ENCODE measurements around the gene PSPH. TPM values are rescaled to one million over a fixed set of nuclear protein-coding genes. Genes with fewer than 3 reads are reported as not detected.
"Not testable (repeated sequence)": the region's sequence is repeated elsewhere in the genome, so short reads cannot be mapped to it uniquely, and the experiment has no call there.

The PSPH gene
- total RNA-seq, 1 donor from 2014 or later: 11.7 TPM

DNA sequence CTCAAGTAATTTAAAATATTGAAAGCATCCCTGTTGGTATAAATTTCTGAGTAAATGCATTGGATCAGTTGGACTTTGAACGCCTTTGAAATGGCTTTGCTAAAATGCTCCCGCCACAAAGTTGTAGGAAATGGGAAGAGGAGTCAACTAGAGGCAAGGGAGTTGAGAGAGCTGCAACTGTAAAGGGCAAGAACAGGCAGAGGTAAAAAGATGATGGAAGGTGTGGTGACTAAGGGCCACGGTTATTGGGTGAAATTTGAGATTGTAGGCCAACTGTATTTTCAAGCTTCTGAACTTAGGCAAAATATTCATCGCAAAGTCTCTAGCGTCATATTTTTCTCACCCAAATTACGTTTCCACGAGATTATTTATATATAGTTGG is 12.2 kb upstream of the PSPH start:
- intact Hi-C loops (cut with micrococcal nuclease): loop anchor here (10.0 kb wide), 1 partner anchor 629 kb away; no protein-coding TSS in a partner anchor

- intact Hi-C loops (cut with micrococcal nuclease): loop anchor here (10.0 kb wide), 1 partner anchor 628 kb away; no protein-coding TSS in a partner anchor
These were observed 11.1 kb upstream of the PSPH start for GRCh38 chr7:56062382-56062781.

GRCh38 chr7:56053993-56054392 is 2.7 kb upstream of the PSPH start:
- intact Hi-C loops (cut with micrococcal nuclease): loop anchor here (5.0 kb wide), 1 partner anchor 482 kb away; the partner anchor contains the start of gene VOPP1

- intact Hi-C loops (cut with micrococcal nuclease): loop anchor here (5.0 kb wide), 1 partner anchor 481 kb away; the partner anchor contains the start of gene VOPP1
These were observed 2.1 kb upstream of the PSPH start for GRCh38 chr7:56053379-56053778.

GRCh38 chr7:56051053-56051338 is 248 bp downstream of the PSPH start:
- intact Hi-C loops (cut with micrococcal nuclease): loop anchor here (1.0 to 5.0 kb wide), 11 partner anchors 13 to 1292 kb away; partner anchors contain the start of genes CHCHD2, MRPS17, NIPSNAP2 and SEC61G

- intact Hi-C loops (cut with micrococcal nuclease): not testable (repeated sequence)
These were observed 2.5 kb downstream of the PSPH start for GRCh38 chr7:56048763-56049162.

DNA sequence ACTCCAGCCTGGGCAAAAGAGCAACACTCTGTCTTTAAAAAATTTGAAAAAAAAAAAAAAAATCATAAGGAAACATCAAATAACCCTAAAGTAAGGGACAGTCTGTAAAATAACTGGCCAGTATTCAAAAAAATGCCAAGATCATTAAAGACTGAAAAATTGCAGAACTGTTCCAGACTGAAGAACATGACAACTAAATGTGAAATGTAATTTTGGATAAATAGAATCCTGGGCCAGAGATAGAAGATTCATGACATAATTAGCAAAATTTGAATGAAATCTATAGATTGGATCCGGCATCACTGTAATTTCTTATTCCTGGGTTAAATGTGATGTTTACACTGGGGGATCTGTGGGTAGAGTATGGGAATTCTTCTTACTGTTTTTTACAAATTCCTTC is 3.0 kb downstream of the PSPH start:
- intact Hi-C loops (cut with micrococcal nuclease): no loop called here

- intact Hi-C loops (cut with micrococcal nuclease): not testable (repeated sequence)
These were observed 3.7 kb downstream of the PSPH start for GRCh38 chr7:56047446-56048116.

DNA sequence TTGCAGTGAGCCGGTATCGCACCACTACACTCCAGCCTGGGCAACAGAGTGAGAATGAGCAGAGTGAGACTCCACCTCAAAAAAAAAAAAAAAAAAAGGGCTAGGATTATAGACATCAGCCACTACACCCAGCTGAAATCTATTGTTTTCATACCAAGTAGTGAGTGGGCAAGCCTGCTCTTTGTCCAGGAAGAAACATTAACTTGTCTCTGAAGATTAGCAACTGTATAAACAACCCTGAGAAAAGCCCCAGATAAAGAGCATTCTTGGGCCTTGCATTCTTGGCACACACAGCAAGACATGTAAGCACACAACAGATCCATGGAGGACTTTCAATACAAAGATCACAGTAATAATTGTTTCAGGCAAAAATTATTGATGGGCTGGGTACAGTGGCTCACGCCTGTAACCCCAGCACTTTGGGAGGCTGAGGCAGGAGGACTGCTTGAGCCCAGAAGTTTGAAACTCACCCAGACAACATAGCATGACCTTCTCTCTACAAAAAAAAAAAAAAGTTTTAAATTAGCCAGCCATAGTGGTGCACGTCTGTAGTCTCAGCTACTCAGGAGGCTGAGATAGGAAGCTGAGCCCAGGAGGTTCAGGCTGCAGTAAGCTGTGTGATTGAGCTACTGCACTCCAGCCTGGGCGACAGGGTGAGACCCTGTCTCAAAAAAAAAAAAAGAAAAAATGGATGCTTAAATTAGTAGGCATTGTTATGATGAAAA is 4.4 kb downstream of the PSPH start:
- intact Hi-C loops (cut with micrococcal nuclease): no loop called here

- intact Hi-C loops (cut with micrococcal nuclease): not testable (repeated sequence)
These were observed 5.5 kb downstream of the PSPH start for GRCh38 chr7:56045758-56046157.

- intact Hi-C loops (cut with micrococcal nuclease): no loop called here
These were observed 10.5 kb downstream of the PSPH start for GRCh38 chr7:56040730-56041129.

DNA sequence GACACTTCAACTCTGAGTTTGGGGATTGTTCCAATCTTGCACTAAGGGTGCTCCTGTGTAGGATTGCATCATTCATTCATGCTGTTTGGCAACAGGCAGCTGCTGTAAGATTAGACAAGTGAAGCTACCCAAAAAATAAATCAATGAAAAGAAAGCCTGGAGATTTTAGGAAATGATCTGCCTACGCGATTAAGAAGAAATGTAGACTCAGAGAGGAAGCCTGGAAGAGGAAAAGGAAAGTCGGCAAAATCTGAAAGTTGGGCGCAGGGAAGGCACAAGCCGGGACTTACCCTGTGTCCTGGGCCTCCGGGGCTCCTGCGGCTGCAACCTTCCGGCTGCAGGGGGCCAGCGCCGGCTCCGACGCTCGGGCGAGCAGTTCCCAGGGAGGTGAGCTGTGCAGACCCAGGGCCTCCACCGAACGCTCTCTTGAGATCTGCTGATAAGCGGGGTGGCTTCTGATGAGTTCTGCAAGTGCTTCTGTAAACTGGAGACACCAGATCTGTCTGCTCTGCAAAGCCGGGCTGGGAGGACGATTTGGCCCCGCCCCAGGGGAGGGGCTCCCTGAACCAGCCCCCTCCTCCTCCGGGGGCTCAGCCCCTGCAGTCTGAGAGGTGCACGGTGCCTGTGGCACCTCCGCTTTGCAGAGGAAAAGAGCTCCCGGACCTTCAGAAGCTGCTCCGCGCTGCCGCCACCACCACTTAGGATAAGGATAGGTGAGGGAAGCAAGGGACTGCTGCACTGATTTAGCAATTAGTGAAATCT is 17.4 kb downstream of the PSPH start:
- intact Hi-C loops (cut with micrococcal nuclease): loop anchor here (1.0 to 2.0 kb wide), 7 partner anchors 17 to 147 kb away; partner anchors contain the start of genes CCT6A, CHCHD2, MRPS17 and NIPSNAP2

GRCh38 chr7:56032578-56032977 is 18.7 kb downstream of the PSPH start:
- intact Hi-C loops (cut with micrococcal nuclease): not testable (repeated sequence)

DNA sequence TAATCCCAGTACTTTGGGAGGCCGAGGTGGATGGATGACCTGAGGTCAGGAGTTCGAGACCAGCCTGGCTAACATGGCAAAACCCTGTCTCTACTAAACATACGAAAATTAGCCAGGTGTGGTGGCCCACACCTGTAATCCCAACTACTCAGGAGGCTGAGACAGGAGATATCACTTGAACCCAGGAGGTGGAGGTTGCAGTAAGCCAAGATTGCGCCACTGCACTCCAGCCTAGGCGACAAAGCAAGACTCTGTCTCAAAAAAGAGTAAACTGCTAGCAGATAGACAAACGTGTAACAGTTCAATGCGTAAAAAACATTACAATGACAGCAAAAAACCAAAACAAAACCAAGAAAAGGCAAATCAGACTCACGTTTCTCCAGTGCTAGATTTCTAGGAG is 19.7 kb downstream of the PSPH start:
- intact Hi-C loops (cut with micrococcal nuclease): not testable (repeated sequence)

DNA sequence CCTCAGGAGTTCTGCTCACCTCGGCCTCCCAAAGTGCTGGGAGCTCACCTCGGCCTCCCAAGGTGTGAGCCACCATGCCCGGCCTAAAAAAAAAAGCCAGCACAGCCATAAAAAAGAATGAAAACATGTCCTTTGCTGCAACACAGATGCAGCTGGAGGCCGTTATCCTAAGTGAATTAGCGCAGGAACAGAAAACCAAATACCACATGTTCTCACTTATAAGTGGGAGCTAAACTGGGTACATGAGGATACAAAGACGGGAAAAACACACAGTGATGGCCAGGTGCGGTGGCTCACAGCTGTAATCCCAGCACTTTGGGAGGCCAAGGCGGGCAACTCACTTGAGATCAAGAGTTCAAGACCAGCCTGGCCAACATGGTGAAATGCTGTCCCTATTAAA is 20.9 kb downstream of the PSPH start:
- intact Hi-C loops (cut with micrococcal nuclease): no loop called here

DNA sequence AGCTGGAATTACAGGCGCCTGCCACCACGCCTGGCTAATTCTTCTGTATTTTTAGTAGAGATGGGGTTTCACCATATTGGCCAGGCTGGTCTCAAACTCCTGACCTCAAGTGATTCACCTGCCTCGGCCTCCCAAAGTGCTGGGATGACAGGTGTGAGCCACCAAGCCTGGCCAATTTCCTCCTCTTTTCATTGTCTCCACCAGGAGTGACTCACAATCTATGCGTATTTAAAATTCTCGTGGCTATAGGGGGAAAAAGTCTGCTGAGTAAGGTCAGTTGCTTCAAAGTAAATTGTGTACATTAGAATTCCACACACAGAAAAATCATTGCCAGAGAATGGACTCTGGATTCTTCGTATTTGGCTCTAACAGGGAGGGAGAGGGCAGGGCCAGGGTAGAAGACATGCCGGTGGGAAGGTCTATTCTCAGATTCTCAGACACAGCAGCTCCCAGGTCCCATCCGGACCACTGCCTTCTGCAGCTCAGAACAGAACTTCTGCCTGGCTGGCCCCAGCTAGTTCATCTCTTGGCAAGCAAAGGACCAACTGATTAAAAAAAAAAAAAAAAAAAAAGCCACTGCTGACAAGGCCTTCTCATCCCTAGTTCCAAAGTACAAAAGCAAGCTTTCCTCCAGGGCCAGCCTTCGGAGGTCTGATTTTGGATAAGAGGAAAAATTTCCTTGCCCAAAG is 22.2 kb downstream of the PSPH start:
- intact Hi-C loops (cut with micrococcal nuclease): no loop called here

DNA sequence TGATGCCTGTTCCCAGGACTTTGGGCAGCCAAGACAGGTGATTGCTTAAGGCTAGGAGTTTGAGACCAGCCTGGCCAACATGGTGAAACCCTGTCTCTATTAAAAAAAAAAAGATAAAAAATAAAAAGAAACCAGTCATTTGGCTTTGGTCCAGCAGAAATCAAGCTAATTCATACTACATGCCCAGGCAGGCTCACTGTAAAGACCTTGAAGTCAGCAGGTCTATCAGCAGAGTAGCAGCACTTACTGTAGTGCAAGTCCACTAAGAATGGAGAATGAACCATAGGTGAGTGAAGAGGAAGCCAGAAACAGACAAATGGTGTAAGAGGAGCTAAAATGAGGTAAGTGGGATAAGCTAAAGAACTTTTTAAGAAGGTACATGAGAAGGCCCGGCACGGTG is 24.7 kb downstream of the PSPH start:
- intact Hi-C loops (cut with micrococcal nuclease): no loop called here

- intact Hi-C loops (cut with micrococcal nuclease): no loop called here
These were observed 27.7 kb downstream of the PSPH start for GRCh38 chr7:56023500-56023899.

GRCh38 chr7:56019501-56019900 is 31.7 kb downstream of the PSPH start:
- intact Hi-C loops (cut with micrococcal nuclease): no loop called here

DNA sequence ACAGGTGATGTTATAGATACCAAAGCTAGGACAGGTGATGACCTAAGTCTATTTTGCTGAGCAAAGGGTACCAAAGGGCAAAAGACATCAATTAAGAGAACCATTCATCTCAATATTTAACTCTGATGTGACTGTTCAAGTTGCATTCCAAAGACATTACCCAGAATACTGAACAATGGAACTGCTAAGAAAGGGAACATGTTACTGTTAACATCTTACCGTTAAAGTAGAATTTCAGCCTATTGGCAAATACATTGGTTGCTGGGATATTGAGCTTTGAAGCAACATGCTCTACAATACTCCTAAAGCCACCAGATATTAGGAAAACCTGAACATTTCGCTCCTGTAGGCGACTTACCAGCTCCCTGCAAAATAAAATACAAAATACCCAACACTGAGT is 34.2 kb downstream of the PSPH start:
- intact Hi-C loops (cut with micrococcal nuclease): not testable (repeated sequence)

- intact Hi-C loops (cut with micrococcal nuclease): no loop called here
These were observed 41.5 kb downstream of the PSPH start for GRCh38 chr7:56009695-56010094.

All from T-helper 1 cell treated with Interleukin-12 subunit alpha and Interleukin-12 subunit beta and Interleukin-4 antibody, amounts not matched to agents 30 ng/mL and 1 ng/mL, for 36 hours (primary cell).